ENCODE data around the gene IRAK2. TPM values are rescaled to one million over a fixed set of nuclear protein-coding genes. Genes with fewer than 3 reads are reported as not detected.
A peak's percentile ranks its signal among the peaks of the same experiment; 100 is the strongest.

Gene IRAK2
- total RNA-seq, 3 donors from 2014 or later (not counting 1 experiment from before 2014, with no cell fraction given) = 10.4 to 28.2 (median 10.9) TPM

- H3K36me3 Mint-ChIP-seq = no peaks in the 10 kb centered on the region
- H3K4me3 Mint-ChIP-seq = no peak overlapping the region
- peak overlapping the region; percentile 57 to 79 for H3K27ac Mint-ChIP-seq
These were observed 89.0 kb downstream of the IRAK2 start for GRCh38 chr3:10253731-10254130.

GRCh38 chr3:10255835-10256234 is 91.1 kb downstream of the IRAK2 start:
- Mint-ChIP-seq H3K9me3 (no peaks in the 10 kb centered on the region), H3K27me3 (ENCODE audit: low read depth in 2 of 2) (no peaks in the 10 kb centered on the region), H3K4me3 (no peak overlapping the region), H3K27ac (peak overlapping the region; percentile 57 to 79), H3K4me1 (peaks cover 71 to 74% of the 10 kb centered on the region in 2 donors), H3K36me3 (peaks cover 2% of the 10 kb centered on the region)
- ATAC-seq (no peak), DNase-seq (no peak)
- WGBS (ENCODE audit: insufficient coverage) = over 99% methylated on average over 6 of the region's 7 CpGs
- Histone ChIP-seq H3K27me3 (ENCODE audit: control insufficient read depth, insufficient read depth, low read length) (no peaks in the 10 kb centered on the region), H3K9me3 (ENCODE audit: control insufficient read depth, insufficient read depth, low read length) (no peaks in the 10 kb centered on the region), H3K36me3 (ENCODE audit: control insufficient read depth, insufficient read depth, low read length) (peaks cover 42% of the 10 kb centered on the region), H3K4me1 (ENCODE audit: control insufficient read depth, insufficient read depth, low read length) (peaks cover 21% of the 10 kb centered on the region), H3K27ac (ENCODE audit: low read length) (no peak overlapping the region), H3K4me3 (ENCODE audit: low read length) (no peak overlapping the region)
- TF ChIP-seq CTCF (IDR thresholded peaks at IDR 0.05) = no peak
- intact Hi-C loops (cut with micrococcal nuclease) = no loop called here

More at GRCh38 chr3:10253731-10254130, 89.0 kb downstream of the IRAK2 start:
- intact Hi-C loops (cut with micrococcal nuclease) = no loop called here
- ATAC-seq (no peak), DNase-seq (no peak)
- no peak for TF ChIP-seq CTCF (IDR thresholded peaks at IDR 0.05)
- Mint-ChIP-seq H3K9me3 (no peaks in the 10 kb centered on the region), H3K4me1 (peaks cover 71 to 76% of the 10 kb centered on the region in 2 donors), H3K27me3 (ENCODE audit: low read depth in 2 of 2) (no peaks in the 10 kb centered on the region)
- Histone ChIP-seq H3K36me3 (ENCODE audit: control insufficient read depth, insufficient read depth, low read length) (peaks cover 27% of the 10 kb centered on the region), H3K9me3 (ENCODE audit: control insufficient read depth, insufficient read depth, low read length) (no peaks in the 10 kb centered on the region), H3K27me3 (ENCODE audit: control insufficient read depth, insufficient read depth, low read length) (no peaks in the 10 kb centered on the region), H3K4me1 (ENCODE audit: control insufficient read depth, insufficient read depth, low read length) (peaks cover 35% of the 10 kb centered on the region), H3K27ac (ENCODE audit: low read length) (no peak overlapping the region), H3K4me3 (ENCODE audit: low read length) (no peak overlapping the region)
- WGBS (ENCODE audit: insufficient coverage) = 93% methylated on average over 3 of the region's 3 CpGs

GRCh38 chr3:10259036-10259435 is 94.3 kb downstream of the IRAK2 start:
- no peaks in the 10 kb centered on the region for H3K9me3 Mint-ChIP-seq
- peaks cover 48% of the 10 kb centered on the region for H3K36me3 ChIP-seq (ENCODE audit: control insufficient read depth, insufficient read depth, low read length)
- peaks cover 68 to 75% of the 10 kb centered on the region in 2 donors for H3K4me1 Mint-ChIP-seq
- peaks cover 12% of the 10 kb centered on the region for H3K4me1 ChIP-seq (ENCODE audit: control insufficient read depth, insufficient read depth, low read length)
- H3K4me3 Mint-ChIP-seq = no peak overlapping the region
- H3K27ac Mint-ChIP-seq = peak overlapping the region; percentile 55 to 75
- H3K27ac ChIP-seq (ENCODE audit: low read length) = no peak overlapping the region
- H3K4me3 ChIP-seq (ENCODE audit: low read length) = no peak overlapping the region
- DNase-seq = no peak
- no peak for TF ChIP-seq CTCF (IDR thresholded peaks at IDR 0.05)
- ATAC-seq = no peak
- no peaks in the 10 kb centered on the region for H3K27me3 ChIP-seq (ENCODE audit: control insufficient read depth, insufficient read depth, low read length)
- 92% methylated on average over 7 of the region's 7 CpGs for WGBS (ENCODE audit: insufficient coverage)
- H3K36me3 Mint-ChIP-seq = peaks cover 27% of the 10 kb centered on the region
- intact Hi-C loops (cut with micrococcal nuclease) = no loop called here
- no peaks in the 10 kb centered on the region for H3K9me3 ChIP-seq (ENCODE audit: control insufficient read depth, insufficient read depth, low read length)
- H3K27me3 Mint-ChIP-seq (ENCODE audit: low read depth in 2 of 2) = no peaks in the 10 kb centered on the region

GRCh38 chr3:10259798-10260197 is 95.1 kb downstream of the IRAK2 start:
- no peaks in the 10 kb centered on the region for H3K27me3 ChIP-seq (ENCODE audit: control insufficient read depth, insufficient read depth, low read length)
- Mint-ChIP-seq H3K27ac (peak overlapping the region; percentile 55 to 75), H3K36me3 (peaks cover 27% of the 10 kb centered on the region), H3K9me3 (no peaks in the 10 kb centered on the region), H3K4me1 (peaks cover 68 to 72% of the 10 kb centered on the region in 2 donors), H3K27me3 (ENCODE audit: low read depth in 2 of 2) (no peaks in the 10 kb centered on the region), H3K4me3 (no peak overlapping the region)
- 69% methylated on average over 4 of the region's 4 CpGs for WGBS (ENCODE audit: insufficient coverage)
- no peak for TF ChIP-seq CTCF (IDR thresholded peaks at IDR 0.05)
- H3K36me3 ChIP-seq (ENCODE audit: control insufficient read depth, insufficient read depth, low read length) = peaks cover 42% of the 10 kb centered on the region
- DNase-seq (no peak), ATAC-seq (no peak)
- H3K27ac ChIP-seq (ENCODE audit: low read length) = no peak overlapping the region
- no peaks in the 10 kb centered on the region for H3K9me3 ChIP-seq (ENCODE audit: control insufficient read depth, insufficient read depth, low read length)
- intact Hi-C loops (cut with micrococcal nuclease) = no loop called here
- peaks cover 10% of the 10 kb centered on the region for H3K4me1 ChIP-seq (ENCODE audit: control insufficient read depth, insufficient read depth, low read length)
- no peak overlapping the region for H3K4me3 ChIP-seq (ENCODE audit: low read length)

Data from natural killer cell (primary cell).